Measurements from ENCODE around the gene FGF1. TPM values are rescaled to one million over a fixed set of nuclear protein-coding genes. Genes with fewer than 3 reads are reported as not detected.

FGF1 gene
- total RNA-seq, 2 donors from 2014 or later: 11.4 to 56.7 TPM

GRCh38 chr5:142601432-142601831 lies 84.5 kb downstream of the FGF1 start:
- Histone ChIP-seq H3K27me3 (replicated peaks; ENCODE audit: insufficient read depth) (no peaks in the 10 kb centered on the region), H3K4me3 (no peak overlapping the region), H3K9me3 (no peaks in the 10 kb centered on the region), H3K36me3 (no peaks in the 10 kb centered on the region), H3K27ac (peak overlapping the region; percentile 48 to 68), H3K4me1 (ENCODE audit: control insufficient read depth in 1 of 2, low read depth in 2 of 2) (peaks cover 8 to 44% of the 10 kb centered on the region in 2 donors)
- DNase-seq (ENCODE audit: low spot score) (no peak), ATAC-seq (ENCODE audit: insufficient number of reproducible peaks, low FRiP score, low read depth) (no peak)
- TF ChIP-seq CTCF (IDR thresholded peaks at IDR 0.05): no peak

GRCh38 chr5:142600611-142601358 lies 85.1 kb downstream of the FGF1 start:
- Histone ChIP-seq H3K36me3 (no peaks in the 10 kb centered on the region), H3K9me3 (no peaks in the 10 kb centered on the region), H3K4me1 (ENCODE audit: control insufficient read depth in 1 of 2, low read depth in 2 of 2) (peaks cover 8 to 37% of the 10 kb centered on the region in 2 donors), H3K4me3 (peak overlapping the region; percentile 59), H3K27me3 (replicated peaks; ENCODE audit: insufficient read depth) (no peaks in the 10 kb centered on the region), H3K27ac (peak overlapping the region; percentile 48 to 68)
- DNase-seq (ENCODE audit: low spot score) (peak; percentile 37), ATAC-seq (ENCODE audit: insufficient number of reproducible peaks, low FRiP score, low read depth) (peak; percentile 63)
- TF ChIP-seq CTCF (IDR thresholded peaks at IDR 0.05): peak; percentile 26

GRCh38 chr5:142600092-142600491 lies 85.8 kb downstream of the FGF1 start:
- TF ChIP-seq CTCF (IDR thresholded peaks at IDR 0.05): no peak
- H3K4me3 ChIP-seq: peak overlapping the region; percentile 59
- peak; percentile 32 for ATAC-seq (ENCODE audit: insufficient number of reproducible peaks, low FRiP score, low read depth)
- H3K27me3 ChIP-seq (replicated peaks; ENCODE audit: insufficient read depth): no peaks in the 10 kb centered on the region
- no peak for DNase-seq (ENCODE audit: low spot score)
- peaks cover 5 to 32% of the 10 kb centered on the region in 2 donors for H3K4me1 ChIP-seq (ENCODE audit: control insufficient read depth in 1 of 2, low read depth in 2 of 2)
- no peaks in the 10 kb centered on the region for H3K9me3 ChIP-seq
- peak overlapping the region; percentile 48 to 68 for H3K27ac ChIP-seq
- H3K36me3 ChIP-seq: no peaks in the 10 kb centered on the region

GRCh38 chr5:142598338-142598700 lies 87.6 kb downstream of the FGF1 start:
- H3K27me3 ChIP-seq (replicated peaks; ENCODE audit: insufficient read depth): no peaks in the 10 kb centered on the region
- ATAC-seq (ENCODE audit: insufficient number of reproducible peaks, low FRiP score, low read depth) (no peak), DNase-seq (ENCODE audit: low spot score) (no peak)
- no peak overlapping the region for H3K27ac ChIP-seq
- H3K4me3 ChIP-seq: no peak overlapping the region
- no peaks in the 10 kb centered on the region for H3K36me3 ChIP-seq
- peaks cover 5 to 26% of the 10 kb centered on the region in 2 donors for H3K4me1 ChIP-seq (ENCODE audit: control insufficient read depth in 1 of 2, low read depth in 2 of 2)
- no peak for TF ChIP-seq CTCF (IDR thresholded peaks at IDR 0.05)
- no peaks in the 10 kb centered on the region for H3K9me3 ChIP-seq

GRCh38 chr5:142597546-142598337 lies 88.1 kb downstream of the FGF1 start:
- Histone ChIP-seq H3K4me3 (no peak overlapping the region), H3K27ac (no peak overlapping the region), H3K9me3 (no peaks in the 10 kb centered on the region), H3K36me3 (no peaks in the 10 kb centered on the region), H3K27me3 (replicated peaks; ENCODE audit: insufficient read depth) (no peaks in the 10 kb centered on the region), H3K4me1 (ENCODE audit: control insufficient read depth in 1 of 2, low read depth in 2 of 2) (peaks cover 5 to 26% of the 10 kb centered on the region in 2 donors)
- no peak for TF ChIP-seq CTCF (IDR thresholded peaks at IDR 0.05)
- no peak for ATAC-seq (ENCODE audit: insufficient number of reproducible peaks, low FRiP score, low read depth)
- no peak for DNase-seq (ENCODE audit: low spot score)
